ENCODE measurements around the gene RHEX.

Gene RHEX

GRCh38 chr1:206143537-206144172, 90.7 kb downstream of the RHEX start:
- Histone ChIP-seq H3K4me3 (ENCODE audit: low read length) (no peak overlapping the region), H3K4me2 (ENCODE audit: low read length) (no peak overlapping the region), H3K4me1 (ENCODE audit: low read length) (no peaks in the 10 kb centered on the region), H3K36me3 (replicated peaks; ENCODE audit: low read depth, low read length) (no peaks in the 10 kb centered on the region), H4K20me1 (ENCODE audit: insufficient read depth, low read length) (no peaks in the 10 kb centered on the region), H2AFZ (ENCODE audit: low read depth, low read length) (no peak overlapping the region), H3K27ac (ENCODE audit: low read length) (no peak overlapping the region), H3K9me3 (ENCODE audit: insufficient read depth, low read length) (no peaks in the 10 kb centered on the region), H3K27me3 (ENCODE audit: low read depth, low read length) (peaks cover 61% of the 10 kb centered on the region), H3K9ac (ENCODE audit: low read length) (no peak overlapping the region), H3K79me2 (ENCODE audit: low read length) (no peaks in the 10 kb centered on the region)
- TF ChIP-seq EZH2phosphoT487 (IDR thresholded peaks at IDR 0.05; ENCODE audit: low read depth): no peak
- no peak for TF ChIP-seq CTCF (IDR thresholded peaks at IDR 0.05; ENCODE audit: low read depth, low read length)

GRCh38 chr1:206144605-206145004, 91.6 kb downstream of the RHEX start:
- Histone ChIP-seq H3K27ac (ENCODE audit: low read length) (no peak overlapping the region), H4K20me1 (ENCODE audit: insufficient read depth, low read length) (no peaks in the 10 kb centered on the region), H3K27me3 (ENCODE audit: low read depth, low read length) (peaks cover 54% of the 10 kb centered on the region)

GRCh38 chr1:206145771-206146290, 92.9 kb downstream of the RHEX start:
- no peak overlapping the region for H3K4me3 ChIP-seq (ENCODE audit: low read length)
- H3K9ac ChIP-seq (ENCODE audit: low read length): no peak overlapping the region
- TF ChIP-seq EZH2phosphoT487 (IDR thresholded peaks at IDR 0.05; ENCODE audit: low read depth) (no peak), CTCF (IDR thresholded peaks at IDR 0.05; ENCODE audit: low read depth, low read length) (no peak)
- no peaks in the 10 kb centered on the region for H3K4me1 ChIP-seq (ENCODE audit: low read length)
- H3K9me3 ChIP-seq (ENCODE audit: insufficient read depth, low read length): no peaks in the 10 kb centered on the region
- H3K27me3 ChIP-seq (ENCODE audit: low read depth, low read length): peaks cover 41% of the 10 kb centered on the region
- H3K36me3 ChIP-seq (replicated peaks; ENCODE audit: low read depth, low read length): no peaks in the 10 kb centered on the region
- H4K20me1 ChIP-seq (ENCODE audit: insufficient read depth, low read length): no peaks in the 10 kb centered on the region
- H2AFZ ChIP-seq (ENCODE audit: low read depth, low read length): no peak overlapping the region
- no peak overlapping the region for H3K27ac ChIP-seq (ENCODE audit: low read length)
- H3K79me2 ChIP-seq (ENCODE audit: low read length): no peaks in the 10 kb centered on the region
- H3K4me2 ChIP-seq (ENCODE audit: low read length): no peak overlapping the region

More at GRCh38 chr1:206144605-206145004, 91.6 kb downstream of the RHEX start:
- Histone ChIP-seq H3K9ac (ENCODE audit: low read length) (no peak overlapping the region), H3K4me1 (ENCODE audit: low read length) (no peaks in the 10 kb centered on the region), H3K4me2 (ENCODE audit: low read length) (no peak overlapping the region), H3K79me2 (ENCODE audit: low read length) (no peaks in the 10 kb centered on the region), H3K36me3 (replicated peaks; ENCODE audit: low read depth, low read length) (no peaks in the 10 kb centered on the region), H3K9me3 (ENCODE audit: insufficient read depth, low read length) (no peaks in the 10 kb centered on the region), H3K4me3 (ENCODE audit: low read length) (no peak overlapping the region), H2AFZ (ENCODE audit: low read depth, low read length) (no peak overlapping the region)
- TF ChIP-seq CTCF (IDR thresholded peaks at IDR 0.05; ENCODE audit: low read depth, low read length) (no peak), EZH2phosphoT487 (IDR thresholded peaks at IDR 0.05; ENCODE audit: low read depth) (no peak)

Measured in OCI-LY3 (cell line).